Ovary (tissue), 9 donors: ENCODE measurements around the gene CACNA1C. TPM values are rescaled to one million over a fixed set of nuclear protein-coding genes. Genes with fewer than 3 reads are reported as not detected.

Source experiments
- DNase-seq, 5 donors: peaks; one replicate each; pipeline ENCODE4 v3.0.0-alpha.2; 2019 to 2020
- H3K27ac ChIP-seq, 2 donors: fragments of 200-600 bp; one replicate each; pipeline versions ENCODE4 v1.5.1 to v1.8.0; 2019 to 2022
- H3K27me3 ChIP-seq: fragments of 200-600 bp; one replicate; pipeline ENCODE4 v1.8.0; 2022
- H3K36me3 ChIP-seq: fragments of 200-600 bp; sonication (generic); one replicate; pipeline ENCODE4 v1.5.1; 2019
- H3K4me1 ChIP-seq: one replicate; pipeline ENCODE4 v1.8.1; 2013; ENCODE audit warnings: mild to moderate bottlenecking, moderate library complexity; ENCODE audit not compliant: insufficient read depth
- H3K4me3 ChIP-seq: fragments of 200-600 bp; sonication (generic); one replicate; pipeline ENCODE4 v1.5.1; 2017
- H3K9me3 ChIP-seq, 2 donors: fragments of 200-600 bp in 1 of 2; sonication (generic) in 1 of 2; one replicate each; pipeline versions ENCODE4 v1.5.1 to v1.8.1; 2013 to 2019; ENCODE audit warnings: mild to moderate bottlenecking in 1 of 2, moderate library complexity in 1 of 2
- EP300 ChIP-seq: sonication (generic); formaldehyde crosslinking; IDR thresholded peaks from one replicate; pipeline ENCODE4 v1.6.1; 2017; ENCODE audit warnings: antibody characterized with exemption
- POLR2A ChIP-seq: fragments of 450-650 bp; IDR thresholded peaks from one replicate; pipeline ENCODE4 v1.6.1; 2017; ENCODE audit warnings: antibody characterized with exemption, mild to moderate bottlenecking, moderate library complexity
- WGBS, 3 donors: extraction: QIAGEN DNeasy Blood & Tissue Kit in 1 of 3; methylation state at CpG; one replicate each; pipeline versions ENCODE4 v1.1.5 to v1.1.7; 2013 to 2017; 5-methylcytosine and 5-hydroxymethylcytosine counted together
- intact Hi-C, 4 donors: fragments of 100-400 bp; cut with DNase I; formaldehyde crosslinking; loops; one replicate each; pipeline versions ENCODE4 v1.11.0 to v1.15.1; 2022 to 2023
- polyA plus RNA-seq, 2 donors: library from polyadenylated mRNA; stranded (reverse); fragments of 200-250 nt in 1 of 2; fragments of 350-450 nt in 1 of 2; fragmentation: Illumina TruSeq in 1 of 2; extraction: RNeasy Lipid Tissue Mini Kit (QIAGEN cat#74804) in 1 of 2; gene quantifications; one replicate each; pipeline ENCODE4 v1.2.3, GENCODE V29; 2013 to 2014
- total RNA-seq, 7 donors: library from RNA; depleted of rRNA in 2 of 7; stranded (reverse); fragments of >200 nt in 2 of 7; fragmentation: NEBNext Ultra II Directional in 3 of 7; extraction: Animal tissue kit (Norgen Biotek cat#: 25700) in 3 of 7; gene quantifications; one replicate each; pipeline versions ENCODE4 v1.1.0 to v1.2.4, GENCODE V29; 2016 to 2023
- TF ChIP-seq, protein P1 (sequence below), 3 donors: fragments of 450-650 bp in 2 of 3; fragments of 200-600 bp in 1 of 3; IDR thresholded peaks; one replicate each; pipeline versions ENCODE4 v1.5.1 to v1.8.0; 2016 to 2022; ENCODE audit warnings: antibody characterized with exemption in 3 of 3, mild to moderate bottlenecking in 1 of 3
- donor health status: DM: no; HTN: no; CAD: no; lungs with moderate emphysema.
- donor health status: DM: no; HTN: no; CAD: no.
- donor health status: Bipolar disorder and iron deficiency.
- donor health status: DM: yes; HTN: yes; CAD: no.
- donor health status: DM: no; HTN: no; CAD: no.
- donor health status: DM: yes; HTN: yes; CAD: no.

Gene CACNA1C
- total and polyA plus RNA-seq, 9 donors = 2.2 to 8.3 (median 3.7) TPM

DNA sequence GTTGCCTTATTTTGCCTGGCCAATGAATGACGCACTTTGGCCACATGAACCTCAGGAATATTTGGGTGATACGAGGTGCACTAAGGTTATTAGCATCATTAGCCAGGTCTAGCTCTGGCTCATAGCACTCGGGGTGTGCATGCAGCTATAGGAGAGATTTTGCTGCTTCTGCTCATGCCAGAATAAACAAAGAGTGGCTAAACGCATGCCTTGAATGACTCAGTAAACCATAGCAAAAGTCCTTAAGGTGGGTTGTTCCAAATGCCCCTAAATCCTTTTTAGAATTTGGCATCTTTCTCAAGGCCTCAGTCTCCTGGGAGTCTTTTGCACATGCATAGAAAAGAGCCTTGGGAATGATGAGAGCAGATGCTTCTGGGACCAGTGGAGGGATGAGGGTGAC lies 398.2 kb downstream of the CACNA1C start:
- 71 to 78% (median 73%) methylated on average over 4 of the region's 4 CpGs for WGBS, 3 donors
- no peaks in the 10 kb centered on the region for H3K4me1 ChIP-seq
- H3K27me3 ChIP-seq = no peaks in the 10 kb centered on the region
- H3K9me3 ChIP-seq = no peaks in the 10 kb centered on the region
- TF ChIP-seq EP300 = no peak
- TF ChIP-seq, protein P1, sequence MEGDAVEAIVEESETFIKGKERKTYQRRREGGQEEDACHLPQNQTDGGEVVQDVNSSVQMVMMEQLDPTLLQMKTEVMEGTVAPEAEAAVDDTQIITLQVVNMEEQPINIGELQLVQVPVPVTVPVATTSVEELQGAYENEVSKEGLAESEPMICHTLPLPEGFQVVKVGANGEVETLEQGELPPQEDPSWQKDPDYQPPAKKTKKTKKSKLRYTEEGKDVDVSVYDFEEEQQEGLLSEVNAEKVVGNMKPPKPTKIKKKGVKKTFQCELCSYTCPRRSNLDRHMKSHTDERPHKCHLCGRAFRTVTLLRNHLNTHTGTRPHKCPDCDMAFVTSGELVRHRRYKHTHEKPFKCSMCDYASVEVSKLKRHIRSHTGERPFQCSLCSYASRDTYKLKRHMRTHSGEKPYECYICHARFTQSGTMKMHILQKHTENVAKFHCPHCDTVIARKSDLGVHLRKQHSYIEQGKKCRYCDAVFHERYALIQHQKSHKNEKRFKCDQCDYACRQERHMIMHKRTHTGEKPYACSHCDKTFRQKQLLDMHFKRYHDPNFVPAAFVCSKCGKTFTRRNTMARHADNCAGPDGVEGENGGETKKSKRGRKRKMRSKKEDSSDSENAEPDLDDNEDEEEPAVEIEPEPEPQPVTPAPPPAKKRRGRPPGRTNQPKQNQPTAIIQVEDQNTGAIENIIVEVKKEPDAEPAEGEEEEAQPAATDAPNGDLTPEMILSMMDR (IDR thresholded peaks at IDR 0.05) = no peak
- no peak for TF ChIP-seq POLR2A
- no peaks in the 10 kb centered on the region for H3K36me3 ChIP-seq
- H3K4me3 ChIP-seq = no peak overlapping the region
- intact Hi-C loops = no loop called here
- DNase-seq = no peak
- no peak overlapping the region for H3K27ac ChIP-seq

DNA sequence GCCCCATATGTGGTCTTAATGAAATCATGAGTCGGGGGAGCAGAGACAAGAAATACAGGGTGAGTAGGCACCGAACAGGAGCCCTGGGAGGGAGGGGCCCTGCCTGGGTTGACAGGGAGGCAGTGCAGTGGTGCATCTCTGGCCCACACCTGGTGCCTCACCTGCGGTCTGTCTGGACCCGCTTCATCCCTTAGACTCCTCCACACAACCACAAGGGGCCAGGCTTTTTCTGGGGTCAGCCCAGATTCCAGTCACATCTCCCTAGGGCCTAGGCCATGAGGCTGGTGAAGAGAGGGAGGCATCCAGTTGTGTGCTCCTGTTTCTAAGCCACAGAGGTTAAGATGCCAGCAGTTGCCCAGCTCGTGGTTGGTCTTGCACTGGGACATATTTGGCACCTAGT lies 398.7 kb downstream of the CACNA1C start:
- Histone ChIP-seq H3K4me1 (no peaks in the 10 kb centered on the region), H3K36me3 (no peaks in the 10 kb centered on the region), H3K9me3 (no peaks in the 10 kb centered on the region), H3K27me3 (no peaks in the 10 kb centered on the region), H3K4me3 (no peak overlapping the region), H3K27ac (no peak overlapping the region)
- intact Hi-C loops = no loop called here
- TF ChIP-seq POLR2A (no peak), EP300 (no peak)
- TF ChIP-seq, protein P1 (IDR thresholded peaks at IDR 0.05) = no peak
- no peak for DNase-seq
- 85 to 90% (median 88%) methylated on average over 5 of the region's 5 CpGs for WGBS, 3 donors

DNA sequence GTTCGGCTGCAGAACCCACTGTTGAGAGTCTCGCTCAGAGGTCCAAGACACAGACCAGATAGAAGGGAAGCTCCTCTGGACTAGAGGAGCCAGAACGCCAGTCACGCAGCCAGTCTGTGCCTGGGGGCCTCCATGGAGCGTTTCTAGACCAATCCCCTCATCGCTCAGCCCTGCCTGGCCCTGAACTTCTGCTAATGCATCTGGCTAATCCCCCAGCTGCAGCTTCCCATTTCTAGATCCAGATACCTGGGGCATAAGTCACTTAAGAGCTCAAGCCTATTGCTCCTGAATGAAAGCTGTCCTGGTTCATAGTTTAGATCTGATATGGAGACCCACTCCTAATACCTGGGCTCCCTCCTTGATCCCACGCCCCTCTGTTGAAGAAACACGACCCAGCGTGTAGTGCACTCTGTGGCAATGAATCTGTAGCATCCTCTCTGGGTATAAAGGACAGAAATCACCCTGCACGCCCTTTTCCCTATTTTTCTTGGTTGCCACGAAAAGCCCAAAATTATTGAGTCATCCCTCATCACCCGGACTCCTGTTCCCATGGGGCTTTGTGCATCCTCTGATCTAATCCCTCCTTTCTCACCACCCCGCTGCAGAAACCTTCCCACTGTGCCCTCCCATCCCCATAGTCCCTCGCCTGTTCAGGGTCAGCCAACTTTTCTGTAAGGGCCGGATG lies 400.4 kb downstream of the CACNA1C start:
- H3K36me3 ChIP-seq = no peaks in the 10 kb centered on the region

DNA sequence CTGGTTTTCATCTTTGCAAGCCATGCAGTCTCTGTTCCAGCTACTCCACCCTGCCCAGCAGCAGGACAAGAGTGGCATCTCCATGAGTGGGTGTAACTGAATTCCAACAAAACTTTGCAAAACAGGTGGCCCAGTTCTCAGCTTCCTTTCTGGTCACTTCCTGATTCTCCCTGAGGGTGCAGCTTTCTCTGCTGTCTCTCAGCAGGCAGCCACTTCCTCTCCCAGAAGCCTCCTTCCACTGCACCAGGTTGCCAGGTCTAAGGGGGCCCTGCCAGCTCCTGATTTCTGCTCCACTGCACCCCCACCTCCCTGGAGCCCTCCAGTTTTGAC lies 400.9 kb downstream of the CACNA1C start:
- no peaks in the 10 kb centered on the region for H3K36me3 ChIP-seq
- no peak overlapping the region for H3K4me3 ChIP-seq
- H3K9me3 ChIP-seq = no peaks in the 10 kb centered on the region
- TF ChIP-seq, protein P1 (IDR thresholded peaks at IDR 0.05) = no peak
- no peak for TF ChIP-seq EP300
- TF ChIP-seq POLR2A = no peak
- no peak for DNase-seq
- H3K4me1 ChIP-seq = no peaks in the 10 kb centered on the region
- no peaks in the 10 kb centered on the region for H3K27me3 ChIP-seq
- intact Hi-C loops = no loop called here
- no peak overlapping the region for H3K27ac ChIP-seq

More for the DNA sequence above, 400.4 kb downstream of the CACNA1C start:
- 83 to 87% (median 85%) methylated on average over 15 of the region's 15 CpGs for WGBS, 3 donors
- intact Hi-C loops = no loop called here
- no peak overlapping the region for H3K27ac ChIP-seq
- no peak for TF ChIP-seq EP300
- TF ChIP-seq, protein P1 (IDR thresholded peaks at IDR 0.05) = no peak
- TF ChIP-seq POLR2A = no peak
- H3K9me3 ChIP-seq = no peaks in the 10 kb centered on the region
- H3K4me1 ChIP-seq = no peaks in the 10 kb centered on the region
- no peaks in the 10 kb centered on the region for H3K27me3 ChIP-seq
- DNase-seq = no peak
- H3K4me3 ChIP-seq = no peak overlapping the region
